Measurements from ENCODE around the gene PHOSPHO2.

The PHOSPHO2 gene

DNA sequence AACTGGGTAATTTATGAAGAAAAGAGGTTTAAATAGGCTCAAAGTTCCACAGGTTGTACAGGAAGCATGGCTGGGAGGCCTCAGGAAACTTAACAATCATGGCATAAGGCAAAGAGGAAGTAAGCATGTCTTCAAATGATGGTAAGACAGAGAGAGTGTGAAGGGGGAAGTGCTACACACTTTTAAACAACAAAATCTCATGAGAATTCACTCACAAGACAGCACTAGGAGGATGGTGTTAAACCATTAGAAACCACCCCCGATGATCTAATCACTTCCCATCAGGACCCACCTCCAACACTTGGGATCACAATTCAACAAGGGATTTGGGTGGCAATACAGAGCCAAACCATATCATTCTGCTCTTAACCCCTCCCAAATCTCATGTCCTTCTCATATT is 34.9 kb upstream of the PHOSPHO2 start:
- TF ChIP-seq, protein P1, sequence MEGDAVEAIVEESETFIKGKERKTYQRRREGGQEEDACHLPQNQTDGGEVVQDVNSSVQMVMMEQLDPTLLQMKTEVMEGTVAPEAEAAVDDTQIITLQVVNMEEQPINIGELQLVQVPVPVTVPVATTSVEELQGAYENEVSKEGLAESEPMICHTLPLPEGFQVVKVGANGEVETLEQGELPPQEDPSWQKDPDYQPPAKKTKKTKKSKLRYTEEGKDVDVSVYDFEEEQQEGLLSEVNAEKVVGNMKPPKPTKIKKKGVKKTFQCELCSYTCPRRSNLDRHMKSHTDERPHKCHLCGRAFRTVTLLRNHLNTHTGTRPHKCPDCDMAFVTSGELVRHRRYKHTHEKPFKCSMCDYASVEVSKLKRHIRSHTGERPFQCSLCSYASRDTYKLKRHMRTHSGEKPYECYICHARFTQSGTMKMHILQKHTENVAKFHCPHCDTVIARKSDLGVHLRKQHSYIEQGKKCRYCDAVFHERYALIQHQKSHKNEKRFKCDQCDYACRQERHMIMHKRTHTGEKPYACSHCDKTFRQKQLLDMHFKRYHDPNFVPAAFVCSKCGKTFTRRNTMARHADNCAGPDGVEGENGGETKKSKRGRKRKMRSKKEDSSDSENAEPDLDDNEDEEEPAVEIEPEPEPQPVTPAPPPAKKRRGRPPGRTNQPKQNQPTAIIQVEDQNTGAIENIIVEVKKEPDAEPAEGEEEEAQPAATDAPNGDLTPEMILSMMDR (IDR thresholded peaks at IDR 0.05) = no peak
- Mint-ChIP-seq H3K36me3 (ENCODE audit: low read depth) (no peaks in the 10 kb centered on the region), H3K4me3 (no peak overlapping the region), H3K4me1 (peaks cover 4% of the 10 kb centered on the region), H3K9me3 (no peaks in the 10 kb centered on the region), H3K27me3 (ENCODE audit: low read depth, poor library complexity) (peaks cover 6% of the 10 kb centered on the region), H3K27ac (no peak overlapping the region)
- DNase-seq = no peak

- no peak overlapping the region for H3K4me3 Mint-ChIP-seq
- H3K4me1 Mint-ChIP-seq = peaks cover 4% of the 10 kb centered on the region
- no peak for DNase-seq
- no peaks in the 10 kb centered on the region for H3K9me3 Mint-ChIP-seq
- no peaks in the 10 kb centered on the region for H3K36me3 Mint-ChIP-seq (ENCODE audit: low read depth)
- H3K27ac Mint-ChIP-seq = no peak overlapping the region
- H3K27me3 Mint-ChIP-seq (ENCODE audit: low read depth, poor library complexity) = peaks cover 1% of the 10 kb centered on the region
- TF ChIP-seq, protein P1 (IDR thresholded peaks at IDR 0.05) = no peak
Measured at GRCh38 chr2:169661265-169661664, 33.0 kb upstream of the PHOSPHO2 start.

DNA sequence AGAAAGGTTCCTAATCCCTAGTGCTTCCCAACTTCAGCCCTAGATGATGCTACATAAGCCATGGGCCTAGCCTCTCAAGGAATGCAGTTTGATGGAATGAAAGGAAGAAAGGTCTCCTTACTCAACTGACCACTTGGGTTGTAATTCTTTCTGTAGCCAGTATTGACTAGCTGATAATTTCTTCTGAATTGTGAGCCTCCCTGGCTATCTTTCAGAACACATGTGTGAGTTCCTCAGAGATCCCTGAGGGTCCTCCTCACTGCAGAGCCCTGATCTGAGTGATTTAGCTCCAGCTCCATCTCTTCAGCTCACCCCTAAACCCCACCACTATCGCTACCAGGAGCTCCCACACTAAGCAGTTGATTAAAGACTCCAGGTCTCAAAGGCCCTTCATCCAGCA is 31.5 kb upstream of the PHOSPHO2 start:
- no peaks in the 10 kb centered on the region for H3K36me3 Mint-ChIP-seq (ENCODE audit: low read depth)
- H3K4me1 Mint-ChIP-seq = peaks cover 4% of the 10 kb centered on the region
- H3K27me3 Mint-ChIP-seq (ENCODE audit: low read depth, poor library complexity) = no peaks in the 10 kb centered on the region
- H3K4me3 Mint-ChIP-seq = no peak overlapping the region
- no peak overlapping the region for H3K27ac Mint-ChIP-seq
- TF ChIP-seq, protein P1 (IDR thresholded peaks at IDR 0.05) = no peak
- no peak for DNase-seq
- no peaks in the 10 kb centered on the region for H3K9me3 Mint-ChIP-seq

GRCh38 chr2:169663247-169663646 is 31.0 kb upstream of the PHOSPHO2 start:
- Mint-ChIP-seq H3K27me3 (ENCODE audit: low read depth, poor library complexity) (no peaks in the 10 kb centered on the region), H3K9me3 (no peaks in the 10 kb centered on the region), H3K27ac (no peak overlapping the region), H3K4me3 (no peak overlapping the region), H3K4me1 (peaks cover 4% of the 10 kb centered on the region), H3K36me3 (ENCODE audit: low read depth) (no peaks in the 10 kb centered on the region)
- DNase-seq = no peak
- TF ChIP-seq, protein P1 (IDR thresholded peaks at IDR 0.05) = no peak

- Mint-ChIP-seq H3K27ac (peak overlapping the region; percentile 19), H3K9me3 (no peaks in the 10 kb centered on the region), H3K27me3 (ENCODE audit: low read depth, poor library complexity) (no peaks in the 10 kb centered on the region), H3K36me3 (ENCODE audit: low read depth) (no peaks in the 10 kb centered on the region), H3K4me1 (peaks cover 4% of the 10 kb centered on the region), H3K4me3 (no peak overlapping the region)
- TF ChIP-seq, protein P1 (IDR thresholded peaks at IDR 0.05) = no peak
- DNase-seq = no peak
Measured at GRCh38 chr2:169664600-169664977, 29.7 kb upstream of the PHOSPHO2 start.

DNA sequence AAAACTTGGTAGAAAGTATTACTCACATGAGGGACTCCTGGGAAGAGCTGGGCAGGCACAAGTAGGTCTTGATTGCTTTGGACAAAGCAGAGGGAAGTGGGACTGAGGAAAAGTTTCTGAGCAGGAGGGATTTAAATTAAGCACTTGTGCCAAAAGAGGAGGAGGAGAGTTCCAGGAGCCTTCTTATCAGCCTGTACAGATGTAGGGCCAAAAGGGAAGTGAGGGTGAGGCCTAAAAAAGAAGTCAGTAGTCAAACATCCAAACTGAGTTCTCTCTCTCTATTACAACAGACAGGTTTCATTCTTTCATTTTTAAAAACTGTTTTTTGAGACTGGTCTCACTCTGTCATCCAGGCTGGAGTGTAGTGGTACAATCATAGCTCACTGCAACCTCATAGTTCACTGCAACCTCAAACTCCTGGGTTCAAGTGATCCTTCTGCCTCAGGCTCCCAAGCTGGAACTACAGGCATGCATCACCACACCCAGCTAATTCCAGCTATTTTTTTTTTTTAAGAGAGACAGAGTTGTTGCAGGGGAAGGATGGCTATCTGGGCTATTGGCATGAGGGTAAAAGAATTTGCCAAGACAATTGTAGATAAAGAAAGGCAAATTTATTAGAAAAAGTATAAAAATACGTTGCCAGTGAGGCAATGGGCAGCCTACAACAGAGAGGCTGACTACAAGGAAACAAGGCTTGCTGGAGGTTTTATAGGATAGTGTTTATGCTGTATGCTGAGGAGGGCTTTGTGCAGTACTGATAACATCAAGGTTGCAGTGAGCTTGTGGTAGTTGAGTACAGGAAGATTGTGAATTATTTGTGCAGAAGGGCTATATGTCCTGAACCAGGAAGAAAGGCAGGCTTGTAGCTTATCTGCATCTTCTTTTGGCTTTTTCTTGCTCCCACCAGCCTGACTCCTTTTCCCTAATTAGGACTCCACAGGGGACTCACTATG is 29.0 kb upstream of the PHOSPHO2 start:
- H3K9me3 Mint-ChIP-seq = no peaks in the 10 kb centered on the region
- H3K36me3 Mint-ChIP-seq (ENCODE audit: low read depth) = no peaks in the 10 kb centered on the region
- H3K27ac Mint-ChIP-seq = peak overlapping the region; percentile 19
- H3K27me3 Mint-ChIP-seq (ENCODE audit: low read depth, poor library complexity) = no peaks in the 10 kb centered on the region
- DNase-seq = no peak
- H3K4me1 Mint-ChIP-seq = peaks cover 4% of the 10 kb centered on the region
- TF ChIP-seq, protein P1 (IDR thresholded peaks at IDR 0.05) = no peak
- H3K4me3 Mint-ChIP-seq = no peak overlapping the region
